SK-N-MC (cell line): Measurements from ENCODE around the gene PFN2.

Experiments used
- EZH2 ChIP-seq: fragments of 200-600 bp; sonication (generic); IDR thresholded peaks from one replicate; pipeline ENCODE4 v1.6.1; 2017; ENCODE audit warnings: antibody characterized with exemption
- POLR2AphosphoS5 ChIP-seq: IDR thresholded peaks from 2 replicates; pipeline ENCODE4 v1.6.1; 2012; ENCODE audit warnings: mild to moderate bottlenecking, low read depth, low read length, borderline replicate concordance

- TF ChIP-seq EZH2 (no peak), POLR2AphosphoS5 (no peak)
Observed at GRCh38 chr3:149949181-149949580, 21.5 kb downstream of the PFN2 start.
